HEK293 (cell line): Measurements from ENCODE around the gene TGFB2.
A peak's percentile ranks its signal among the peaks of the same experiment; 100 is the strongest.

Source experiments
- ATF2 ChIP-seq: fragments of 450-650 bp; formaldehyde crosslinking; IDR thresholded peaks from 2 replicates; pipeline ENCODE4 v1.5.1; 2016; ENCODE audit warnings: missing biosample characterization, missing genetic modification characterization, low read depth
- FEZF1 ChIP-seq: fragments of 450-650 bp; formaldehyde crosslinking; IDR thresholded peaks from 2 replicates; pipeline ENCODE4 v1.5.1; 2016; ENCODE audit warnings: missing biosample characterization, missing genetic modification characterization
- ZFHX2 ChIP-seq: fragments of 450-650 bp; formaldehyde crosslinking; conservative IDR thresholded peaks from 2 replicates; pipeline ENCODE4 v1.5.1; 2016; ENCODE audit warnings: missing biosample characterization, missing genetic modification characterization
- ZNF280C ChIP-seq: fragments of 450-650 bp; formaldehyde crosslinking; IDR thresholded peaks from 2 replicates; pipeline ENCODE4 v1.5.1; 2016; ENCODE audit warnings: missing biosample characterization, missing genetic modification characterization

TGFB2 gene

GRCh38 chr1:218493986-218494385, 148.8 kb downstream of the TGFB2 start (continued):
- TF ChIP-seq ZNF280C (tag by site-specific recombination) (no peak), FEZF1 (tag by site-specific recombination) (peak; percentile 41; the same call in 1 of the 2 replicates), ATF2 (peak; percentile 35; the same call in 1 of the 2 replicates), ZFHX2 (tag by site-specific recombination) (no peak)
